Measurements from ENCODE around the gene NYAP1.

DNA sequence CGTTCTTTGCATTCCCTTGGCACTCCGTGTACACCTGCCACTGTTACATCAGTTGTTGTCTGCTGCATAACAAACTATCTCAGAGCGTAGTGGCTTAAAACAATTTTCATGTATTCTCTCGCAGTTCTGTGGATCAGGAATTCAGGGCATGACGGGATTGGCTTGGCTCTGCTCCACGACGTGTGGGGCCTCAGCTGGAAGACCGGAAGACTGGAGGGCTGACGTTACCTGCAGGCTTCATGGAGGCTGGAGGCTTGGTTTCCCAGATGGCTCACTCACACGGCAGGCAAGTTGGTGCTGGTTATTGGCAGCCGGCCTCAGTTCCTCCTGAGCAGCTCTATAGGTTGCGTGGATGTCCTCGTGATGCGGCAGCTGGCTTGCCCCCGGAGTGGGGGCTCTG is 25.5 kb downstream of the NYAP1 start:
- TF ChIP-seq, protein P1, sequence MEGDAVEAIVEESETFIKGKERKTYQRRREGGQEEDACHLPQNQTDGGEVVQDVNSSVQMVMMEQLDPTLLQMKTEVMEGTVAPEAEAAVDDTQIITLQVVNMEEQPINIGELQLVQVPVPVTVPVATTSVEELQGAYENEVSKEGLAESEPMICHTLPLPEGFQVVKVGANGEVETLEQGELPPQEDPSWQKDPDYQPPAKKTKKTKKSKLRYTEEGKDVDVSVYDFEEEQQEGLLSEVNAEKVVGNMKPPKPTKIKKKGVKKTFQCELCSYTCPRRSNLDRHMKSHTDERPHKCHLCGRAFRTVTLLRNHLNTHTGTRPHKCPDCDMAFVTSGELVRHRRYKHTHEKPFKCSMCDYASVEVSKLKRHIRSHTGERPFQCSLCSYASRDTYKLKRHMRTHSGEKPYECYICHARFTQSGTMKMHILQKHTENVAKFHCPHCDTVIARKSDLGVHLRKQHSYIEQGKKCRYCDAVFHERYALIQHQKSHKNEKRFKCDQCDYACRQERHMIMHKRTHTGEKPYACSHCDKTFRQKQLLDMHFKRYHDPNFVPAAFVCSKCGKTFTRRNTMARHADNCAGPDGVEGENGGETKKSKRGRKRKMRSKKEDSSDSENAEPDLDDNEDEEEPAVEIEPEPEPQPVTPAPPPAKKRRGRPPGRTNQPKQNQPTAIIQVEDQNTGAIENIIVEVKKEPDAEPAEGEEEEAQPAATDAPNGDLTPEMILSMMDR (IDR thresholded peaks at IDR 0.05): no peak
- TF ChIP-seq POLR2A (IDR thresholded peaks at IDR 0.05) (no peak), POLR2AphosphoS5 (IDR thresholded peaks at IDR 0.05) (no peak)

Data from breast epithelium (tissue), 3 donors.